Activated T-cell treated with anti-CD3 and anti-CD28 coated beads for 1 hour (primary cell): ENCODE results near the gene NIM1K.
"Not testable (repeated sequence)": the region's sequence is repeated elsewhere in the genome, so short reads cannot be mapped to it uniquely, and the experiment has no call there.

ENCODE experiments used
- DNase-seq: peaks from one replicate; pipeline ENCODE4 v3.0.0-alpha.2; 2020; ENCODE audit warnings: low read depth

The NIM1K gene

DNA sequence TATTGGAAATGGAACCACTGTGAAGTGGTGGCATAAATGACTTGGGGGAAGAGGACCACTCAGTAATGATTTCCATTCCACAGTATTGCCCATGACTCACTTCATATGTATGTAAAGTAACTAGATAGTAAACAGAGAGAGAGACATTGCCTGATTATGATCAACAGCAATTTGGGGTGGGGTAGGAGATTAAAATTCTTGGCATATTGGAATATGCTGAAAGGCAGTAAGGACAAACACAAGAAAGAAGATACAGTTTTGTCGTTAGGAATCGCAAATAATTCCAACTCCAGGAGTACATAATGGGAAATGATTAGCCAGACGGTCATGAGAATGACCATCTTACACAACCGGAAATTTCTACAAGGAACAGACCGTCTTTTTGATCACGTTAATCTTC lies 122.7 kb downstream of the NIM1K start:
- no peak for DNase-seq

DNA sequence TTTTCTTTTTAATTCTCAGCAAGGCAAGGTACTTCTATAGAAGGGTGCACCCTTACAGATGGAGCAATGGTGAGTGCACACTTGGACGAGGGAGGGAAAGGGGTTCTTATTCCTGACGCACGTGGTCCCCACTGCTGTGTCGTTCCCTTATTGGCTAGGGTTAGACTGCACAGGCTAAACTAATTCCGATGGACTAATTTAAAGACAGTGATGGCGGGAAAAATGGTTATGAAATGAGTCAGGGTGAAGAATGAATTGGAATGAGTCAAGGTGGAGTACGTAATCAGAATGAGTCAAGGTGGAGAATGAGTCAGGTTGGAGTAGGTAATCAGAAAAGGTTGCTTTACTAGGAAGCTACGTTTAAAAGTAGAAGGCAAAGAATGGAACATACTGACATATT lies 123.2 kb downstream of the NIM1K start:
- no peak for DNase-seq

DNA sequence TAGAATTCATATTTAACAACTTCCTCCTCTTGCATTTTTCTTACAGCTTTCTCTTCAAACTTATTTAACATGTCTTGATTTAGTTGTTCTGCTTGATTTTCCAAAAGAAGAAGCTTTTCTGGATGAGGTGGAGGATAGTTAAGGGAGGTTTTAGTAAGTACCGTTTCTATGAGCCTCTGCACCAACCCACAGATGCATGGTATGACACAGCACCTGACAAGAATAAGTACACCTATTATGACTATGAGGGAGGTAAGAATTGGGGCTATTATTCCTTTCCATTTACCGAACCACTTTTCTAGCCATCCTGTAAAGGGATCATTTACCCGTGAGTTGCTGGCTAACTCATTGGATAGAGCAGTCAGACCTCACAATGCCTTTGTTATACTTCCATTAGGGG lies 123.7 kb downstream of the NIM1K start:
- no peak for DNase-seq

DNA sequence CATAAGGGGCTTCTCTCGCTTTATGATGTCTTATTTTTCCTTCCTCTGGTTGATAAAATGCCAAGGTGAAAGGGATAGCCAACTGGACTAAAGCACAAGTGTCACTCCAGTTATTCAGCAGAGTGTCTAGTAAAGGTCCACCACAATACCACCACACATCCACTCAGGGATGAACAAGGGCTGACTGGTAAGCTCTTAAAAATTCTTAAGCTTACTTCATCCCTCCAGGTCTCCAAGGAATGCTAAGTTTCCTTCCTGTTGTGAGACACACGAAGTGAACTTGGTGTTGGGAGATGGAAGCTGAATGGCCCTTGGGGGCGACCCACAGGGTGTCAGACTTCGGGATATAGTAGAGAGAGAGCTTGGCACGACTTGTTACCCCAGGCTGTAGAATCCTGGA lies 124.4 kb downstream of the NIM1K start:
- DNase-seq, result no peak

DNA sequence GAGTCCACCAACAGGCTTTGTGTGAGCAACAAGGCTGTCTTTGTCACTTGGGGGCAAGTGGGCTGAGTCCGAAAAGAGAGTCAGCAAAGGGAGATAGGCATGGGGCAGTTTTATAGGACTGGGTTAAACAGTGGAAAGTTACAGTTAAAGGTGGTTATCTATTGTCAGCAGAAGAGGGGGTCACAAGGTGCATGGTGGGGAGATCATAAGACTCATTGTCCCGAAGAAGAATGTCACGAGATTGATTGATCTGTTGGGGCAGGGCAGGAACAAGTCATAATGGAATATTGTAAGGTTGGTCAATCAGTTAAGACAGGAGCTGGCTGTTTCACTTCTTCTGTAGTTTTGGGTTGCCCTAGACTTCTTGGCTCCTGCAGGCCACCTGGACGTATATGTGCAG lies 128.8 kb downstream of the NIM1K start:
- DNase-seq, result no peak

DNA sequence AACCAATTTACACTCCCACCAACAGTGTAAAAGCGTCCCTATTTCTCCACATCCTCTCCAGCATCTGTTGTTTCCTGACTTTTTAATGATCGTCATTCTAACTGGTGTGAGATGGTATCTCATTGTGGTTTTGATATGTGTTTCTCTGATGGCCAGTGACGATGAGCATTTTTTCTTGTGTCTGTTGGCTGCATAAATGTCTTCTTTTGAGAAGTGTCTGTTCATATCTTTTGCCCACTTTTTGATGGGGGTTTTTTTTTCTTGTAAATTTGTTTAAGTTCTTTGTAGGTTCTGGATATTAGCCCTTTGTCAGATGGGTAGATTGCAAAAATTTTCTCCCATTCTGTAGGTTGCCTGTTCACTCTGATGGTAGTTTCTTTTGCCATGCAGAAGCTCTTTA lies 131.5 kb downstream of the NIM1K start:
- not testable (repeated sequence) for DNase-seq

DNA sequence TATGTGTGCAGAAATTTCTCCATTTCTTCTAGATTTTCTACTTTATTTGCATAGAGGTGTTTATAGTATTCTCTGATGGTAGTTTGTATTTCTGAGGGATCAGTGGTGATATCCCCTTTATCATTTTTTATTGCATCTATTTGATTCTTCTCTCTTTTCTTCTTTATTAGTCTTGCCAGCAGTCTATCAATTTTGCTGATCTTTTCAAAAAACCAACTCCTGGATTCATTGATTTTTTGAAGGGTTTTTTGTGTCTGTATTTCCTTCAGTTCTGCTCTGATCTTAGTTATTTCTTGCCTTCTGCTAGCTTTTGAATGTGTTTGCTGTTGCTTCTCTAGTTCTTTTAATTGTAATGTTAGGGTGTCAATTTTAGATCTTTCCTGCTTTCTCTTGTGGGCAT lies 133.6 kb downstream of the NIM1K start:
- not testable (repeated sequence) for DNase-seq
